HepG2 (cell line): Measurements from ENCODE around the gene INAFM1. TPM values are rescaled to one million over a fixed set of nuclear protein-coding genes. Genes with fewer than 3 reads are reported as not detected.

ENCODE experiments used
- AGO2 ChIP-seq: fragments of 200-400 bp; formaldehyde crosslinking; optimal IDR thresholded peaks from 2 replicates; pipeline ENCODE3; 2017; ENCODE audit warnings: mild to moderate bottlenecking, low read depth, low read length, moderate library complexity
- EED ChIP-seq: sonication (generic); formaldehyde crosslinking; IDR thresholded peaks from 2 replicates; pipeline ENCODE4 v1.5.0; 2020; ENCODE audit warnings: mild to moderate bottlenecking, missing genetic modification reagents
- ESRRA ChIP-seq: sonication (generic); formaldehyde crosslinking; IDR thresholded peaks from 2 replicates; pipeline ENCODE4 v1.5.1; 2020; ENCODE audit warnings: mild to moderate bottlenecking, low read depth, missing genetic modification reagents
- ETV5 ChIP-seq: IDR thresholded peaks from 2 replicates; pipeline ENCODE4 v1.6.1; 2018; ENCODE audit warnings: missing biosample characterization, missing genetic modification reagents, inconsistent platforms, borderline replicate concordance
- GABPA ChIP-seq, 2 experiments: IDR thresholded peaks; 2 replicates each; pipeline ENCODE4 v1.6.1; 2011 to 2016; ENCODE audit warnings: low read depth in 2 of 2, low read length in 1 of 2, missing biosample characterization in 1 of 2, missing genetic modification characterization in 1 of 2
- KLF6 ChIP-seq: IDR thresholded peaks from 2 replicates; pipeline ENCODE4 v1.8.0; 2016; ENCODE audit warnings: missing biosample characterization, missing genetic modification reagents
- RBM22 ChIP-seq: fragments of 200-400 bp; formaldehyde crosslinking; optimal IDR thresholded peaks from 2 replicates; pipeline ENCODE3; 2017; ENCODE audit warnings: mild to moderate bottlenecking, low read length, moderate library complexity
- SSRP1 ChIP-seq: IDR thresholded peaks from 2 replicates; pipeline ENCODE4 v1.6.1; 2016; ENCODE audit warnings: control low read depth
- ZFP41 ChIP-seq: sonication (generic); formaldehyde crosslinking; IDR thresholded peaks from 2 replicates; pipeline ENCODE4 v1.4.0; 2020; ENCODE audit warnings: mild to moderate bottlenecking, missing genetic modification reagents, borderline replicate concordance
- ZFX ChIP-seq: sonication (generic); formaldehyde crosslinking; IDR thresholded peaks from 2 replicates; pipeline ENCODE4 v1.4.0; 2020; ENCODE audit warnings: mild to moderate bottlenecking, low read depth, missing genetic modification reagents, moderate library complexity
- ZNF264 ChIP-seq: sonication (generic); formaldehyde crosslinking; IDR thresholded peaks from 2 replicates; pipeline ENCODE4 v1.4.0; 2020; ENCODE audit warnings: missing genetic modification reagents
- ZNF383 ChIP-seq: sonication (generic); formaldehyde crosslinking; IDR thresholded peaks from 2 replicates; pipeline ENCODE4 v1.4.0; 2020; ENCODE audit warnings: missing genetic modification reagents, mild to moderate bottlenecking, borderline replicate concordance
- ZNF773 ChIP-seq: sonication (generic); formaldehyde crosslinking; IDR thresholded peaks from 2 replicates; pipeline ENCODE4 v1.4.0; 2020; ENCODE audit warnings: missing genetic modification reagents, borderline replicate concordance
- ZNF782 ChIP-seq: sonication (generic); formaldehyde crosslinking; IDR thresholded peaks from 2 replicates; pipeline ENCODE4 v1.4.0; 2020; ENCODE audit warnings: missing genetic modification reagents, mild to moderate bottlenecking, borderline replicate concordance
- polyA plus RNA-seq, 8 experiments: library from polyadenylated mRNA; depleted of rRNA in 3 of 8; stranded (reverse) in 7 of 8; unstranded in 1 of 8; fragments of >200 nt; fragmentation: Illumina TruSeq in 4 of 8; extraction: Trizol in 4 of 8; gene quantifications; 2 replicates each; pipeline versions ENCODE4 v1.2.1 to v1.2.3, GENCODE V29; 2011 to 2016; ENCODE audit warnings: low read depth in 4 of 8, missing spikeins in 1 of 8, mixed read lengths in 1 of 8; ENCODE audit not compliant: insufficient read depth in 1 of 8
- total RNA-seq, 5 experiments: library from RNA; depleted of rRNA; stranded (reverse); fragments of >200 nt; fragmentation: Illumina TruSeq; extraction: Trizol; gene quantifications; 2 replicates each; pipeline ENCODE4 v1.2.3, GENCODE V29; 2016; ENCODE audit warnings: low read depth in 1 of 5
- TF ChIP-seq, protein P1 (sequence below): sonication (generic); formaldehyde crosslinking; IDR thresholded peaks from 2 replicates; pipeline ENCODE4 v1.5.0; 2020; ENCODE audit warnings: mild to moderate bottlenecking, missing genetic modification reagents, borderline replicate concordance
- TF ChIP-seq, protein P2 (sequence below): IDR thresholded peaks from 2 replicates; pipeline ENCODE4 v1.6.1; 2012; ENCODE audit warnings: low read length, improper control_type of control experiment

The INAFM1 gene
- total and polyA plus RNA-seq, 2 of the 13 experiments (the other 11 are each of a cell fraction or from before 2014, with no cell fraction given): 0.88 to 1.9 TPM

DNA sequence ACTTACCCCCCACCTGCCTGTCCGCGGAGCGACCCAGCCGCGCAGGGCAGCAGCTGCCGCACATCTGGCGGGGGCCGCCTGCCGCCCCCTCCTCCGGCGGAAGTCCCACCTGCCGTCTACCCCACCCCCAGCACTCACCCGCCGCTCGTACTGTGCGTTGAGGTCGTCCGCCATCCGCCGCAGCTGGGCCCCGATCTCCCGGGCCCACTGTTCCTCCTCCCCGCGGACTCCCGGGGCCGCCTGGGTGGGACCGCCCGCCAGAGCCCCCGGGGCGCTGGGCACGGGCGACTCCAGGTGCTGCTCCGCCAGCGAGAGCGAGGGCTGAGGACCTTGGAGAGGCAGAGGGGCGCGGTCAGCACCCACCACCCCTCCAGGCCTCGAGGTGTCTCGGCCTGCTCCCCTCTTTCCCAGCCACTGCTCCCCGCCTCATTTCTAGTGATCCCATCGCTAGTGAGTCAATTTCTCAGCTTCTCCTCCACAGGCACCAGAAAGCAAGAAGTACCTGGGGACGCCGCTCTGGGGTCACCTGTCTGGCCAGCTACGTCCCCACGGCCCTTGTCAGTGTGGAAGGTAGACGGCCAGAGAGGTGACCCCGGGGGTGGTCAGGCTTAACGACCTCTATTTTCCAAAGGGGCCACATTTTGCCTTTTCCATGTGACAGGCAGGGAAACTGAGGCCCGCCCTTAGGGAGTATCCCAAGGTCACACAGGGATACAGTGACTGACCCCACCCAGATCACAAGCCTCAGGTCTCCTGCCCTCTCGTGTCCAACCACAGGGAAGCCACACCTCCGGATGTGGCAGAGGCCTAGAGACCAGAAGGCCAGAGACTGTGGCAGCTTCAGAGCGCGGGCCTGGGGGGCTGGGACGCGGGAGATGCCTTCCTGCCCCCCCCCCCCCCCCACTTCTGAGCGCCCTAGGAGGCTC is 48.0 kb upstream of the INAFM1 start (continued):
- TF ChIP-seq, protein P1, sequence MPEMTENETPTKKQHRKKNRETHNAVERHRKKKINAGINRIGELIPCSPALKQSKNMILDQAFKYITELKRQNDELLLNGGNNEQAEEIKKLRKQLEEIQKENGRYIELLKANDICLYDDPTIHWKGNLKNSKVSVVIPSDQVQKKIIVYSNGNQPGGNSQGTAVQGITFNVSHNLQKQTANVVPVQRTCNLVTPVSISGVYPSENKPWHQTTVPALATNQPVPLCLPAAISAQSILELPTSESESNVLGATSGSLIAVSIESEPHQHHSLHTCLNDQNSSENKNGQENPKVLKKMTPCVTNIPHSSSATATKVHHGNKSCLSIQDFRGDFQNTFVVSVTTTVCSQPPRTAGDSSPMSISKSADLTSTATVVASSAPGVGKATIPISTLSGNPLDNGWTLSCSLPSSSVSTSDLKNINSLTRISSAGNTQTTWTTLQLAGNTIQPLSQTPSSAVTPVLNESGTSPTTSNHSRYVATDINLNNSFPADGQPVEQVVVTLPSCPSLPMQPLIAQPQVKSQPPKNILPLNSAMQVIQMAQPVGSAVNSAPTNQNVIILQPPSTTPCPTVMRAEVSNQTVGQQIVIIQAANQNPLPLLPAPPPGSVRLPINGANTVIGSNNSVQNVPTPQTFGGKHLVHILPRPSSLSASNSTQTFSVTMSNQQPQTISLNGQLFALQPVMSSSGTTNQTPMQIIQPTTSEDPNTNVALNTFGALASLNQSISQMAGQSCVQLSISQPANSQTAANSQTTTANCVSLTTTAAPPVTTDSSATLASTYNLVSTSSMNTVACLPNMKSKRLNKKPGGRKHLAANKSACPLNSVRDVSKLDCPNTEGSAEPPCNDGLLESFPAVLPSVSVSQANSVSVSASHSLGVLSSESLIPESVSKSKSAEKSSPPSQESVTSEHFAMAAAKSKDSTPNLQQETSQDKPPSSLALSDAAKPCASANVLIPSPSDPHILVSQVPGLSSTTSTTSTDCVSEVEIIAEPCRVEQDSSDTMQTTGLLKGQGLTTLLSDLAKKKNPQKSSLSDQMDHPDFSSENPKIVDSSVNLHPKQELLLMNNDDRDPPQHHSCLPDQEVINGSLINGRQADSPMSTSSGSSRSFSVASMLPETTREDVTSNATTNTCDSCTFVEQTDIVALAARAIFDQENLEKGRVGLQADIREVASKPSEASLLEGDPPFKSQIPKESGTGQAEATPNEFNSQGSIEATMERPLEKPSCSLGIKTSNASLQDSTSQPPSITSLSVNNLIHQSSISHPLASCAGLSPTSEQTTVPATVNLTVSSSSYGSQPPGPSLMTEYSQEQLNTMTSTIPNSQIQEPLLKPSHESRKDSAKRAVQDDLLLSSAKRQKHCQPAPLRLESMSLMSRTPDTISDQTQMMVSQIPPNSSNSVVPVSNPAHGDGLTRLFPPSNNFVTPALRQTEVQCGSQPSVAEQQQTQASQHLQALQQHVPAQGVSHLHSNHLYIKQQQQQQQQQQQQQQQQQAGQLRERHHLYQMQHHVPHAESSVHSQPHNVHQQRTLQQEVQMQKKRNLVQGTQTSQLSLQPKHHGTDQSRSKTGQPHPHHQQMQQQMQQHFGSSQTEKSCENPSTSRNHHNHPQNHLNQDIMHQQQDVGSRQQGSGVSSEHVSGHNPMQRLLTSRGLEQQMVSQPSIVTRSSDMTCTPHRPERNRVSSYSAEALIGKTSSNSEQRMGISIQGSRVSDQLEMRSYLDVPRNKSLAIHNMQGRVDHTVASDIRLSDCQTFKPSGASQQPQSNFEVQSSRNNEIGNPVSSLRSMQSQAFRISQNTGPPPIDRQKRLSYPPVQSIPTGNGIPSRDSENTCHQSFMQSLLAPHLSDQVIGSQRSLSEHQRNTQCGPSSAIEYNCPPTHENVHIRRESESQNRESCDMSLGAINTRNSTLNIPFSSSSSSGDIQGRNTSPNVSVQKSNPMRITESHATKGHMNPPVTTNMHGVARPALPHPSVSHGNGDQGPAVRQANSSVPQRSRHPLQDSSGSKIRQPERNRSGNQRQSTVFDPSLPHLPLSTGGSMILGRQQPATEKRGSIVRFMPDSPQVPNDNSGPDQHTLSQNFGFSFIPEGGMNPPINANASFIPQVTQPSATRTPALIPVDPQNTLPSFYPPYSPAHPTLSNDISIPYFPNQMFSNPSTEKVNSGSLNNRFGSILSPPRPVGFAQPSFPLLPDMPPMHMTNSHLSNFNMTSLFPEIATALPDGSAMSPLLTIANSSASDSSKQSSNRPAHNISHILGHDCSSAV (CRISPR knock-in tag): no peak
- TF ChIP-seq SSRP1 (CRISPR knock-in tag) (peak; percentile 84), AGO2 (peak; percentile 100), GABPA (IDR thresholded peaks at IDR 0.05; ENCODE audit: low read depth, low read length) (peak; percentile 44), GABPA (CRISPR knock-in tag; IDR thresholded peaks at IDR 0.05; ENCODE audit: low read depth) (peak; percentile 73), ZNF264 (CRISPR knock-in tag) (no peak), ZFP41 (CRISPR knock-in tag) (no peak), ZFX (CRISPR knock-in tag) (peak; percentile 89), ZNF782 (peak; percentile 0; the same call in 1 of the 2 replicates), EED (CRISPR knock-in tag) (no peak), ESRRA (CRISPR knock-in tag) (peak; percentile 90), ZNF383 (no peak), ETV5 (CRISPR knock-in tag) (peak; percentile 92), ZNF773 (CRISPR knock-in tag) (0 out of 2 replicates have a peak, but pooled peaks have one; percentile 21), KLF6 (0 out of 2 replicates have a peak, but pooled peaks have one; percentile 13), RBM22 (peak; percentile 89)
- TF ChIP-seq, protein P2, sequence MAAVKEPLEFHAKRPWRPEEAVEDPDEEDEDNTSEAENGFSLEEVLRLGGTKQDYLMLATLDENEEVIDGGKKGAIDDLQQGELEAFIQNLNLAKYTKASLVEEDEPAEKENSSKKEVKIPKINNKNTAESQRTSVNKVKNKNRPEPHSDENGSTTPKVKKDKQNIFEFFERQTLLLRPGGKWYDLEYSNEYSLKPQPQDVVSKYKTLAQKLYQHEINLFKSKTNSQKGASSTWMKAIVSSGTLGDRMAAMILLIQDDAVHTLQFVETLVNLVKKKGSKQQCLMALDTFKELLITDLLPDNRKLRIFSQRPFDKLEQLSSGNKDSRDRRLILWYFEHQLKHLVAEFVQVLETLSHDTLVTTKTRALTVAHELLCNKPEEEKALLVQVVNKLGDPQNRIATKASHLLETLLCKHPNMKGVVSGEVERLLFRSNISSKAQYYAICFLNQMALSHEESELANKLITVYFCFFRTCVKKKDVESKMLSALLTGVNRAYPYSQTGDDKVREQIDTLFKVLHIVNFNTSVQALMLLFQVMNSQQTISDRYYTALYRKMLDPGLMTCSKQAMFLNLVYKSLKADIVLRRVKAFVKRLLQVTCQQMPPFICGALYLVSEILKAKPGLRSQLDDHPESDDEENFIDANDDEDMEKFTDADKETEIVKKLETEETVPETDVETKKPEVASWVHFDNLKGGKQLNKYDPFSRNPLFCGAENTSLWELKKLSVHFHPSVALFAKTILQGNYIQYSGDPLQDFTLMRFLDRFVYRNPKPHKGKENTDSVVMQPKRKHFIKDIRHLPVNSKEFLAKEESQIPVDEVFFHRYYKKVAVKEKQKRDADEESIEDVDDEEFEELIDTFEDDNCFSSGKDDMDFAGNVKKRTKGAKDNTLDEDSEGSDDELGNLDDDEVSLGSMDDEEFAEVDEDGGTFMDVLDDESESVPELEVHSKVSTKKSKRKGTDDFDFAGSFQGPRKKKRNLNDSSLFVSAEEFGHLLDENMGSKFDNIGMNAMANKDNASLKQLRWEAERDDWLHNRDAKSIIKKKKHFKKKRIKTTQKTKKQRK: no peak
